Endometrial microvascular endothelial cells (primary cell): ENCODE data around the gene DEFB119. TPM values are rescaled to one million over a fixed set of nuclear protein-coding genes. Genes with fewer than 3 reads are reported as not detected.

Experiments
- total RNA-seq: library from RNA; depleted of rRNA; stranded (reverse); fragments of >200 nt; gene quantifications from one replicate; pipeline ENCODE4 v1.2.3, GENCODE V29; 2015; ENCODE audit errors: inconsistent ontology term

DEFB119 gene
- total RNA-seq, 1 donor from 2014 or later = not detected

Other genes starting within 250 kb of the DEFB119 start
- gene DEFB115, start 132.9 kb downstream of the DEFB119 start, total RNA-seq = not detected
- not detected for gene DEFB116, start 82.0 kb downstream of the DEFB119 start, total RNA-seq
- gene DEFB118, start 22.0 kb downstream of the DEFB119 start, total RNA-seq = not detected
- gene DEFB121, start 15.6 kb upstream of the DEFB119 start, total RNA-seq = not detected
- not detected for gene DEFB123, start 50.0 kb upstream of the DEFB119 start, total RNA-seq
- gene DEFB124, start 84.5 kb upstream of the DEFB119 start, total RNA-seq = not detected
- not detected for gene REM1, start 84.7 kb upstream of the DEFB119 start, total RNA-seq
- gene HM13, start 123.9 kb upstream of the DEFB119 start, total RNA-seq = 91.8 TPM
- 279 TPM for gene ID1, start 214.7 kb upstream of the DEFB119 start, total RNA-seq
- gene COX4I2, start 247.3 kb upstream of the DEFB119 start, total RNA-seq = not detected